GM23338 (cell line): ENCODE results near the gene GDAP2. TPM values are rescaled to one million over a fixed set of nuclear protein-coding genes. Genes with fewer than 3 reads are reported as not detected.
A peak's percentile ranks its signal among the peaks of the same experiment; 100 is the strongest.

Experiments used
- ATAC-seq: fragments of 200-7000 bp; cut with Tn5 transposase; 3 replicates; pipeline ENCODE4 v1.9.1; 2020
- DNase-seq: peaks from one replicate; pipeline ENCODE4 v3.0.0-alpha.2; 2015; ENCODE audit warnings: low spot score
- H2AFZ ChIP-seq: fragments of 200-600 bp; sonication (generic); 2 replicates; pipeline ENCODE4 v1.8.0; 2016; ENCODE audit warnings: antibody characterized with exemption, mild to moderate bottlenecking, moderate library complexity
- H3F3A ChIP-seq: fragments of 200-600 bp; sonication (generic); replicated peaks from 2 replicates; pipeline ENCODE4 v1.8.0; 2017; ENCODE audit warnings: antibody characterized with exemption, mixed run types, low read depth
- H3K27ac ChIP-seq: fragments of 200-600 bp; sonication (generic); 2 replicates; pipeline ENCODE4 v1.6.1; 2016; ENCODE audit warnings: low read depth
- H3K27me3 ChIP-seq: fragments of 200-600 bp; sonication (generic); 2 replicates; pipeline ENCODE4 v1.8.0; 2016; ENCODE audit warnings: mild to moderate bottlenecking, mixed run types, moderate library complexity; ENCODE audit not compliant: insufficient read depth
- H3K36me3 ChIP-seq: fragments of 200-600 bp; sonication (generic); 2 replicates; pipeline ENCODE4 v1.8.0; 2016; ENCODE audit warnings: mild to moderate bottlenecking; ENCODE audit not compliant: insufficient read depth
- H3K4me1 ChIP-seq: fragments of 200-600 bp; sonication (generic); 2 replicates; pipeline ENCODE4 v1.8.0; 2016; ENCODE audit warnings: mild to moderate bottlenecking, moderate library complexity; ENCODE audit not compliant: insufficient read depth
- H3K4me2 ChIP-seq: fragments of 200-600 bp; sonication (generic); 2 replicates; pipeline ENCODE4 v1.7.1; 2017; ENCODE audit warnings: mixed run types
- H3K4me3 ChIP-seq: fragments of 200-600 bp; sonication (generic); 2 replicates; pipeline ENCODE4 v1.6.1; 2016; ENCODE audit warnings: mixed run types
- H3K79me2 ChIP-seq: fragments of 200-600 bp; sonication (generic); replicated peaks from 2 replicates; pipeline ENCODE4 v1.8.0; 2017; ENCODE audit warnings: mild to moderate bottlenecking; ENCODE audit not compliant: insufficient read depth
- H3K9me2 ChIP-seq: fragments of 200-600 bp; sonication (generic); 2 replicates; pipeline ENCODE4 v1.8.0; 2017; ENCODE audit not compliant: insufficient read depth
- H4K20me1 ChIP-seq: fragments of 200-600 bp; sonication (generic); replicated peaks from 2 replicates; pipeline ENCODE4 v1.8.0; 2017; ENCODE audit warnings: mild to moderate bottlenecking; ENCODE audit not compliant: insufficient read depth
- H3K27ac Mint-ChIP-seq: 2 replicates; pipeline ENCODE4 v1.8.0; 2020; ENCODE audit warnings: inconsistent platforms, mild to moderate bottlenecking, moderate library complexity, mixed read lengths
- H3K27me3 Mint-ChIP-seq: 3 replicates; pipeline ENCODE4 v1.8.0; 2022; ENCODE audit warnings: low read depth, mild to moderate bottlenecking, moderate library complexity, mixed read lengths, inconsistent platforms; ENCODE audit not compliant: insufficient read depth, poor library complexity
- H3K36me3 Mint-ChIP-seq: 3 replicates; pipeline ENCODE4 v1.8.0; 2021; ENCODE audit warnings: low read depth, mild to moderate bottlenecking, inconsistent platforms, moderate library complexity, mixed read lengths
- H3K4me1 Mint-ChIP-seq: 3 replicates; pipeline ENCODE4 v1.8.0; 2020; ENCODE audit warnings: mild to moderate bottlenecking, inconsistent platforms, mixed read lengths
- H3K4me3 Mint-ChIP-seq: 3 replicates; pipeline ENCODE4 v1.8.0; 2021; ENCODE audit warnings: moderate library complexity, mild to moderate bottlenecking, inconsistent platforms, mixed read lengths
- H3K9me3 Mint-ChIP-seq: 3 replicates; pipeline ENCODE4 v1.8.0; 2020; ENCODE audit warnings: moderate library complexity, mild to moderate bottlenecking, inconsistent platforms, mixed read lengths
- CREB1 ChIP-seq: fragments of 250-450 bp; sonication (Bioruptor Pico); IDR thresholded peaks from 2 replicates; pipeline ENCODE4 v1.5.0; 2020; ENCODE audit warnings: low read depth, mild to moderate bottlenecking, moderate library complexity
- CTCF ChIP-seq, 2 experiments: fragments of 200-600 bp in 1 of 2; sonication (generic) in 1 of 2; conservative IDR thresholded peaks; 2 replicates each; pipeline versions ENCODE4 v1.5.1 to v1.6.1; 2016 to 2017; ENCODE audit warnings: antibody characterized with exemption in 2 of 2, low read depth in 2 of 2, mild to moderate bottlenecking in 2 of 2, moderate library complexity in 1 of 2
- ETS1 ChIP-seq: IDR thresholded peaks from 2 replicates; pipeline ENCODE4 v1.6.1; 2016; ENCODE audit warnings: antibody characterized with exemption
- EZH2 ChIP-seq: fragments of 200-600 bp; sonication (generic); IDR thresholded peaks from one replicate; pipeline ENCODE4 v1.8.0; 2017; ENCODE audit warnings: antibody characterized with exemption, mild to moderate bottlenecking, low read depth; ENCODE audit not compliant: unreplicated experiment
- EZH2phosphoT487 ChIP-seq: fragments of 200-600 bp; sonication (generic); IDR thresholded peaks from one replicate; pipeline ENCODE4 v1.8.1; 2018; ENCODE audit warnings: antibody characterized with exemption; ENCODE audit not compliant: unreplicated experiment
- JUNB ChIP-seq: IDR thresholded peaks from one replicate; pipeline ENCODE4 v1.6.1; 2016; ENCODE audit warnings: antibody characterized with exemption; ENCODE audit not compliant: unreplicated experiment
- NANOG ChIP-seq: IDR thresholded peaks from 2 replicates; pipeline ENCODE4 v1.6.1; 2016; ENCODE audit warnings: antibody characterized with exemption, borderline replicate concordance
- POLR2AphosphoS5 ChIP-seq: IDR thresholded peaks from 2 replicates; pipeline ENCODE4 v1.6.1; 2016; ENCODE audit warnings: antibody characterized with exemption, low read depth
- REST ChIP-seq: IDR thresholded peaks from one replicate; pipeline ENCODE4 v1.6.1; 2018; ENCODE audit warnings: antibody characterized with exemption; ENCODE audit not compliant: unreplicated experiment
- STAT1 ChIP-seq: IDR thresholded peaks from one replicate; pipeline ENCODE4 v1.6.1; 2016; ENCODE audit warnings: antibody characterized with exemption; ENCODE audit not compliant: unreplicated experiment
- ZNF331 ChIP-seq: fragments of 250-450 bp; sonication (Bioruptor Pico); IDR thresholded peaks from 2 replicates; pipeline ENCODE4 v1.5.0; 2020; ENCODE audit warnings: low read depth, mild to moderate bottlenecking, moderate library complexity
- ZNF462 ChIP-seq: fragments of 250-450 bp; sonication (Bioruptor Pico); IDR thresholded peaks from 2 replicates; pipeline ENCODE4 v1.5.0; 2020; ENCODE audit warnings: mild to moderate bottlenecking, moderate library complexity
- polyA plus RNA-seq: library from polyadenylated mRNA; unstranded; fragments of >200 nt; fragmentation: Nextera tagmentation; extraction: Ambion mirVana; gene quantifications from 2 replicates; pipeline ENCODE4 v1.2.1, GENCODE V29; 2016
- total RNA-seq: library from RNA; depleted of rRNA; stranded (reverse); fragments of >200 nt; shearing (Covaris generic); gene quantifications from 2 replicates; pipeline ENCODE4 v1.2.3, GENCODE V29; 2014

The GDAP2 gene
- total and polyA plus RNA-seq, 2 experiments from 2014 or later = 10.7 to 24.5 TPM

GRCh38 chr1:117930484-117930883 lies 1.1 kb upstream of the GDAP2 start (continued):
- no peak for TF ChIP-seq EZH2
- TF ChIP-seq STAT1 = no peak
- TF ChIP-seq CTCF (conservative IDR thresholded peaks at IDR 0.05; ENCODE audit: low read depth in 2 of 2) = no peak
- TF ChIP-seq EZH2phosphoT487 = no peak
- no peak for TF ChIP-seq JUNB
- no peak for TF ChIP-seq POLR2AphosphoS5
- no peak for TF ChIP-seq ZNF331
- TF ChIP-seq REST = no peak
- no peak for TF ChIP-seq CREB1 (CRISPR knock-in tag)

GRCh38 chr1:117930173-117930447 lies 689 bp upstream of the GDAP2 start:
- H3F3A ChIP-seq = no peaks in the 10 kb centered on the region
- ATAC-seq (no peak), DNase-seq (no peak)
- H3K36me3 ChIP-seq = peaks cover 3% of the 10 kb centered on the region; the same call in 1 of the 2 replicates
- Mint-ChIP-seq H3K9me3 (no peaks in the 10 kb centered on the region), H3K27me3 (peaks cover 10% of the 10 kb centered on the region), H3K27ac (peak overlapping the region; percentile 85), H3K4me1 (peaks cover 38% of the 10 kb centered on the region), H3K36me3 (peaks cover 12% of the 10 kb centered on the region; the same call in 2 of the 3 replicates), H3K4me3 (peak overlapping the region; percentile 96)
- H2AFZ ChIP-seq = peak overlapping the region; percentile 76
- H3K9me2 ChIP-seq = no peaks in the 10 kb centered on the region
- peak overlapping the region; percentile 88 for H3K4me2 ChIP-seq
- peaks cover 28% of the 10 kb centered on the region for H3K4me1 ChIP-seq
- H3K27ac ChIP-seq = no peak overlapping the region
- peaks cover 91% of the 10 kb centered on the region for H3K79me2 ChIP-seq
- peaks cover 21% of the 10 kb centered on the region for H4K20me1 ChIP-seq
- H3K4me3 ChIP-seq = peak overlapping the region; percentile 78
- H3K27me3 ChIP-seq = no peaks in the 10 kb centered on the region
- TF ChIP-seq ZNF462 = no peak
- no peak for TF ChIP-seq NANOG
- TF ChIP-seq ETS1 = no peak
